ENCODE results near the gene PEBP1. TPM values are rescaled to one million over a fixed set of nuclear protein-coding genes. Genes with fewer than 3 reads are reported as not detected.

PEBP1 gene
- total RNA-seq, result 100 to 1,000 TPM; 301 to 751 (median 420) TPM
- 100 to 1,000 TPM; 295 to 554 TPM for polyA plus RNA-seq
- long read RNA-seq, donor 1, transcript PEBP1-201 (4 exons, 1,697 nt), result major isoform, 1,093 of 1,159 reads
- long read RNA-seq, donor 1, partial matches to known transcripts, result 54 of 1,159 reads
- long read RNA-seq, donor 1, other reads (novel, unspliced or antisense), result 12 of 1,159 reads
- long read RNA-seq, donor 2, transcript PEBP1-201 (4 exons, 1,697 nt), result major isoform, 2,765 of 2,808 reads
- long read RNA-seq, donor 2, partial matches to known transcripts, result 21 of 2,808 reads
- long read RNA-seq, donor 2, other reads (novel, unspliced or antisense), result 22 of 2,808 reads
- long read RNA-seq, donor 3, transcript PEBP1-201 (4 exons, 1,697 nt), result major isoform, 544 of 572 reads
- long read RNA-seq, donor 3, partial matches to known transcripts, result 24 of 572 reads
- long read RNA-seq, donor 3, other reads (novel, unspliced or antisense), result 4 of 572 reads

DNA sequence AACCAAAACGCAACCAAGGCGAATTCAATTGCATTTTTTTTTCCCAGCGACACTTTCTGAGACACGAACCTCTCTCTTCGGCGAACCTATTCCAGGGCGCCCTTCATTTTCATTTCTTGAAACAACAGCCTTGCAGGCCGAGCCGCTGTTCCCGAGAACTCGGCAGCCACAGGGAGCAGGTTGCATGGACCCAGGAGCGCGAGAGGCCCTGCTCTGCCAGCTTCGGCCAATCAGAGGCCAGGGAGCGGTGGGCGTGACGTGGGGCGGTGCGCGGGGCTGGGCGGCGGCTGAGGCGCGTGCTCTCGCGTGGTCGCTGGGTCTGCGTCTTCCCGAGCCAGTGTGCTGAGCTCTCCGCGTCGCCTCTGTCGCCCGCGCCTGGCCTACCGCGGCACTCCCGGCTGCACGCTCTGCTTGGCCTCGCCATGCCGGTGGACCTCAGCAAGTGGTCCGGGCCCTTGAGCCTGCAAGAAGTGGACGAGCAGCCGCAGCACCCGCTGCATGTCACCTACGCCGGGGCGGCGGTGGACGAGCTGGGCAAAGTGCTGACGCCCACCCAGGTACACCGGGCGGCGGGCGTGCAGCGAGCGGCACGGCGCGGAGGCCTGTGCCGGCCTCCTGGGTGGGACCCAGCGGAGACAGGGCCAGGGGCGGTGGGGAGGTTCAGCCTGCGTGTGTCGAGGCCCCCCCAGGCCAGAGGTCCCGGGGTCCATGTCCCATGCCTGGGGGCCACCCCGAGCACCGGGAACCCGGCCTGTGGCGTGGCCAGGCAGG lies at the start of gene PEBP1:
Gene PEBP1, plus strand, starts transcription at position 337 of the 771 bp plus-strand sequence. Its CDS starts 86 bp downstream, at position 423.
- H3K36me3 ChIP-seq, result peaks cover 0 to 34% (median 30%) of the 10 kb centered on the region in 9 donors
- no peaks in the 10 kb centered on the region for H3K9me3 ChIP-seq
- ATAC-seq (peak; percentile 95 to 99 (median 99)), DNase-seq (peak; percentile 94 to 98 (median 96))
- 0 to 1% (median 1%) methylated on average over 18 to 70 of the region's 70 CpGs for WGBS, 4 donors
- peak within 1 kb of the TSS; percentile 63 to 92 (median 86) for H3K27ac ChIP-seq
- peaks cover 0 to 36% (median 16%) of the 10 kb centered on the region in 12 donors for H3K4me1 ChIP-seq
- no peaks in the 10 kb centered on the region for H3K27me3 ChIP-seq
- H3K4me3 ChIP-seq, result peak within 1 kb of the TSS; percentile 69 to 98 (median 87)
- TF ChIP-seq, protein P1, sequence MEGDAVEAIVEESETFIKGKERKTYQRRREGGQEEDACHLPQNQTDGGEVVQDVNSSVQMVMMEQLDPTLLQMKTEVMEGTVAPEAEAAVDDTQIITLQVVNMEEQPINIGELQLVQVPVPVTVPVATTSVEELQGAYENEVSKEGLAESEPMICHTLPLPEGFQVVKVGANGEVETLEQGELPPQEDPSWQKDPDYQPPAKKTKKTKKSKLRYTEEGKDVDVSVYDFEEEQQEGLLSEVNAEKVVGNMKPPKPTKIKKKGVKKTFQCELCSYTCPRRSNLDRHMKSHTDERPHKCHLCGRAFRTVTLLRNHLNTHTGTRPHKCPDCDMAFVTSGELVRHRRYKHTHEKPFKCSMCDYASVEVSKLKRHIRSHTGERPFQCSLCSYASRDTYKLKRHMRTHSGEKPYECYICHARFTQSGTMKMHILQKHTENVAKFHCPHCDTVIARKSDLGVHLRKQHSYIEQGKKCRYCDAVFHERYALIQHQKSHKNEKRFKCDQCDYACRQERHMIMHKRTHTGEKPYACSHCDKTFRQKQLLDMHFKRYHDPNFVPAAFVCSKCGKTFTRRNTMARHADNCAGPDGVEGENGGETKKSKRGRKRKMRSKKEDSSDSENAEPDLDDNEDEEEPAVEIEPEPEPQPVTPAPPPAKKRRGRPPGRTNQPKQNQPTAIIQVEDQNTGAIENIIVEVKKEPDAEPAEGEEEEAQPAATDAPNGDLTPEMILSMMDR (IDR thresholded peaks at IDR 0.05), result peak in 1 of 12 donors; percentile 25
- peak in 1 of 2 donors; percentile 87 for TF ChIP-seq POLR2A (IDR thresholded peaks at IDR 0.05)
- intact Hi-C loops (cut with DNase I), result loop anchor here in 3 of 10 donors (5.0 to 10.0 kb wide), 3 partner anchors 46 to 261 kb away; partner anchors contain the start of gene TAOK3 (in 1 of the 3)

- no peak for TF ChIP-seq POLR2A (IDR thresholded peaks at IDR 0.05)
- TF ChIP-seq, protein P1 (IDR thresholded peaks at IDR 0.05), result no peak
- H3K4me1 ChIP-seq, result no peaks in the 10 kb centered on the region
- 91 to 95% (median 95%) methylated on average over 9 of the region's 9 CpGs for WGBS, 4 donors
- ATAC-seq, result no peak
- H3K4me3 ChIP-seq, result no peak overlapping the region
- H3K27ac ChIP-seq, result no peak overlapping the region
- no peak for DNase-seq
- H3K36me3 ChIP-seq, result peaks cover 0 to 15% (median 0%) of the 10 kb centered on the region in 9 donors
- no peaks in the 10 kb centered on the region for H3K9me3 ChIP-seq
- intact Hi-C loops (cut with DNase I), result no loop called here
- no peaks in the 10 kb centered on the region for H3K27me3 ChIP-seq
Measured at GRCh38 chr12:118089782-118090181, 46.1 kb upstream of the PEBP1 start.

DNA sequence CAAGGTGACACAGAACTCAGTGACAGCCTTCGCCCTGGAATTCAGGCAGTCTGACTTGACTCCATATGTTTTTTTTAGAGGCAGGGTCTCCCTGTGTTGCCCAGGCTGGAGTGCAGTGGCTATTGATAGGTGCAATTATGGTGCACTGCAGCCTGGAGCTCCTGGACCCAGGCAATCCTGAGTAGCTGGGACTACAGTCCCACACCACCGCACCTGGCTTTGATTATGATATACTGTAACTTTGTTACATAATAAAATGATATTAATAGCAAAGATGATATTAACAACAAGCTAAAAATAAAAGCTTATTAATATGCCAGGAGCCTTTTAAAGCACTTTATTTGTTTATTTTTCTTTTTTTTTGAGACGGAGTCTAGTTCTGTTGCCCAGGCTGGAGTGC lies 41.9 kb upstream of the PEBP1 start:
- no peak overlapping the region for H3K27ac ChIP-seq
- no peak for ATAC-seq
- 68 to 79% (median 75%) methylated on average over 3 of the region's 3 CpGs for WGBS, 4 donors

More for the DNA sequence above, 41.9 kb upstream of the PEBP1 start:
- no peaks in the 10 kb centered on the region for H3K27me3 ChIP-seq
- no peak for DNase-seq
- peaks cover 0 to 4% (median 0%) of the 10 kb centered on the region in 12 donors for H3K4me1 ChIP-seq
- TF ChIP-seq, protein P1 (IDR thresholded peaks at IDR 0.05), result no peak
- no peak for TF ChIP-seq POLR2A (IDR thresholded peaks at IDR 0.05)
- intact Hi-C loops (cut with DNase I), result no loop called here
- H3K4me3 ChIP-seq, result no peak overlapping the region
- peaks cover 0 to 22% (median 0%) of the 10 kb centered on the region in 9 donors for H3K36me3 ChIP-seq
- H3K9me3 ChIP-seq, result no peaks in the 10 kb centered on the region
